Sigmoid colon (tissue), 7 donors: ENCODE results near the gene KIF11. TPM values are rescaled to one million over a fixed set of nuclear protein-coding genes. Genes with fewer than 3 reads are reported as not detected.

Experiments
- DNase-seq: peaks from one replicate; pipeline ENCODE4 v3.0.0-alpha.2; 2019
- H3K27ac ChIP-seq, 4 donors: fragments of 200-600 bp; sonication (generic); one replicate each; pipeline ENCODE4 v1.5.1; 2016 to 2019; ENCODE audit warnings: mild to moderate bottlenecking in 1 of 4
- H3K27me3 ChIP-seq, 3 donors: fragments of 200-600 bp; sonication (generic); one replicate each; pipeline ENCODE4 v1.5.1; 2019; ENCODE audit warnings: mild to moderate bottlenecking in 1 of 3
- H3K36me3 ChIP-seq, 4 donors: fragments of 200-600 bp; sonication (generic); one replicate each; pipeline ENCODE4 v1.5.1; 2016 to 2019
- H3K4me1 ChIP-seq, 4 donors: fragments of 200-600 bp; sonication (generic); one replicate each; pipeline ENCODE4 v1.5.1; 2017 to 2019
- H3K4me3 ChIP-seq, 4 donors: fragments of 200-600 bp; sonication (generic); one replicate each; pipeline ENCODE4 v1.5.1; 2017 to 2019; ENCODE audit warnings: mild to moderate bottlenecking in 2 of 4, moderate library complexity in 1 of 4
- H3K9me3 ChIP-seq, 4 donors: fragments of 200-600 bp in 3 of 4; sonication (generic) in 3 of 4; one replicate each; pipeline versions ENCODE4 v1.5.1 to v1.6.1; 2013 to 2019
- CTCF ChIP-seq, 4 experiments: fragments of 450-650 bp in 3 of 4; fragments of 200-600 bp in 1 of 4; IDR thresholded peaks; one replicate each; pipeline ENCODE4 v1.5.1; 2016 to 2019; ENCODE audit warnings: antibody characterized with exemption in 4 of 4, mild to moderate bottlenecking in 3 of 4, moderate library complexity in 2 of 4
- EP300 ChIP-seq, 4 donors: sonication (generic); formaldehyde crosslinking; IDR thresholded peaks; one replicate each; pipeline ENCODE4 v1.6.1; 2017; ENCODE audit warnings: antibody characterized with exemption in 4 of 4
- POLR2A ChIP-seq, 2 donors: fragments of 450-650 bp; IDR thresholded peaks; one replicate each; pipeline ENCODE4 v1.6.1; 2016; ENCODE audit warnings: antibody characterized with exemption in 2 of 2, mild to moderate bottlenecking in 2 of 2, moderate library complexity in 2 of 2
- POLR2AphosphoS5 ChIP-seq, 4 donors: sonication (generic); formaldehyde crosslinking; IDR thresholded peaks; one replicate each; pipeline ENCODE4 v1.6.1; 2017; ENCODE audit warnings: antibody characterized with exemption in 4 of 4
- WGBS, 2 donors: extraction: QIAGEN DNeasy Blood & Tissue Kit; methylation state at CpG; one replicate each; pipeline ENCODE4 v1.1.7; 2013; 5-methylcytosine and 5-hydroxymethylcytosine counted together
- intact Hi-C: fragments of 100-400 bp; cut with DNase I; formaldehyde crosslinking; loops from one replicate; pipeline ENCODE4 v1.15.1; 2023
- polyA plus RNA-seq, 3 donors: library from polyadenylated mRNA; stranded (reverse); fragments of 200-250 nt; gene quantifications; one replicate each; pipeline ENCODE4 v1.2.3, GENCODE V29; 2013
- total RNA-seq, 4 donors: library from RNA; depleted of rRNA; stranded (reverse); fragments of >200 nt; gene quantifications; one replicate each; pipeline ENCODE4 v1.1.0, GENCODE V29; 2016
- donor health status: healthy with polysubstance abuse.
- donor health status: Bipolar disorder and iron deficiency.
- donor health status: healthy.

The KIF11 gene
- total and polyA plus RNA-seq, 7 donors: 0.16 to 10.1 (median 0.95) TPM

- WGBS, 2 donors: 97 to 98% methylated on average over 3 of the region's 3 CpGs
- Histone ChIP-seq H3K4me3 (no peak overlapping the region), H3K36me3 (no peaks in the 10 kb centered on the region), H3K9me3 (no peaks in the 10 kb centered on the region), H3K4me1 (no peaks in the 10 kb centered on the region), H3K27ac (no peak overlapping the region), H3K27me3 (no peaks in the 10 kb centered on the region)
- intact Hi-C loops: no loop called here
- DNase-seq: no peak
- TF ChIP-seq POLR2AphosphoS5 (IDR thresholded peaks at IDR 0.05) (no peak), EP300 (IDR thresholded peaks at IDR 0.05) (no peak), CTCF (IDR thresholded peaks at IDR 0.05) (no peak), POLR2A (IDR thresholded peaks at IDR 0.05) (no peak)
These were observed 22.6 kb downstream of the KIF11 start for GRCh38 chr10:92615515-92615914.

DNA sequence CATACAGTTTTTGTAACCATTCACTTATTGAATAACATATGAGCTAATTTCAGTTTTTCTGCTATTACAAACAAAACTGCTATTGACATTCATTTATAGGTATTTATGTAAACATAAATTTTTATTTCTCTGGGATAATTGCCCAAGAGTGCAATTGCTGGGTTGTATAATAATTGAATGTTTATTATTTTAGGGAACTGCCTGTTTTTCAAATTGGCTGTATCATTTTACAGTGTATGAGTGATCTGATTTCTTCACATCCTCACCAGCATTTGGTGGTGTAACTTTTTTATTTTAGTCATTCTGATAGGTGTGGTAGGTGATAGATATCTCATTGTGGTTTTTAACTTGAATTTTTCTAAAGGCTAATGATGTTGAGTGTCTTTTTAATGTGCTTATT lies 26.4 kb downstream of the KIF11 start:
- H3K27ac ChIP-seq: no peak overlapping the region
- H3K9me3 ChIP-seq: no peaks in the 10 kb centered on the region
- no peaks in the 10 kb centered on the region for H3K36me3 ChIP-seq
- no peak overlapping the region for H3K4me3 ChIP-seq
- DNase-seq: no peak
- intact Hi-C loops: no loop called here
- TF ChIP-seq CTCF (IDR thresholded peaks at IDR 0.05): no peak
- TF ChIP-seq POLR2AphosphoS5 (IDR thresholded peaks at IDR 0.05): no peak
- no peak for TF ChIP-seq EP300 (IDR thresholded peaks at IDR 0.05)
- no peak for TF ChIP-seq POLR2A (IDR thresholded peaks at IDR 0.05)
- no peaks in the 10 kb centered on the region for H3K27me3 ChIP-seq
- H3K4me1 ChIP-seq: no peaks in the 10 kb centered on the region

GRCh38 chr10:92627845-92628480 lies 35.0 kb downstream of the KIF11 start:
- Histone ChIP-seq H3K36me3 (no peaks in the 10 kb centered on the region), H3K27me3 (no peaks in the 10 kb centered on the region), H3K27ac (no peak overlapping the region), H3K4me1 (no peaks in the 10 kb centered on the region), H3K4me3 (no peak overlapping the region), H3K9me3 (no peaks in the 10 kb centered on the region)
- WGBS, 2 donors: 78 to 85% methylated on average over 2 of the region's 2 CpGs
- intact Hi-C loops: no loop called here
- TF ChIP-seq EP300 (IDR thresholded peaks at IDR 0.05): no peak
- no peak for TF ChIP-seq POLR2A (IDR thresholded peaks at IDR 0.05)
- TF ChIP-seq POLR2AphosphoS5 (IDR thresholded peaks at IDR 0.05): no peak
- TF ChIP-seq CTCF (IDR thresholded peaks at IDR 0.05): no peak
- no peak for DNase-seq

GRCh38 chr10:92629945-92630344 lies 37.0 kb downstream of the KIF11 start:
- Histone ChIP-seq H3K4me1 (no peaks in the 10 kb centered on the region), H3K36me3 (no peaks in the 10 kb centered on the region), H3K4me3 (no peak overlapping the region), H3K27me3 (no peaks in the 10 kb centered on the region), H3K9me3 (no peaks in the 10 kb centered on the region), H3K27ac (no peak overlapping the region)
- DNase-seq: no peak
- TF ChIP-seq EP300 (IDR thresholded peaks at IDR 0.05) (no peak), POLR2A (IDR thresholded peaks at IDR 0.05) (no peak), CTCF (IDR thresholded peaks at IDR 0.05) (no peak), POLR2AphosphoS5 (IDR thresholded peaks at IDR 0.05) (no peak)
- intact Hi-C loops: no loop called here
- WGBS, 2 donors: 92 to 96% methylated on average over 2 of the region's 2 CpGs

DNA sequence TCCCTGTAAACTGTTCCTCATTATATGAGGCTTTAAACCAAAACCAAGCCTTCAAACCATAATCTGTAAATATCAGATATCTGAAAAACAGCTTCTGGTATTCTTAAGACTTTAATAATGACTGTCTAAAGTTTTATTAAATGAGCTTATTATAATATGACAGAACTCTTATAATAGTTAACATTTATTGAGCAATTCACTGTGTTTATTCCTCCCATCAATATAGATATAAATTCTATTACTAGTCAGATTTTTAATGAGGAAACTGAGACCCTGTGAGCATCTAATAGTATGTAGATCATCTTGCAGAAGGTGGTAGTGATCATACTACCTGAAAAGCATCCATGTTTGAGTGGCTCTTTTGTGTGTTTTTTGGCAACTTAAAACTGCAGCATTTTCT lies 45.1 kb downstream of the KIF11 start:
- H3K9me3 ChIP-seq: no peaks in the 10 kb centered on the region
- TF ChIP-seq CTCF (IDR thresholded peaks at IDR 0.05) (no peak), POLR2AphosphoS5 (IDR thresholded peaks at IDR 0.05) (no peak), POLR2A (IDR thresholded peaks at IDR 0.05) (no peak), EP300 (IDR thresholded peaks at IDR 0.05) (no peak)
- DNase-seq: no peak
- intact Hi-C loops: no loop called here
- H3K27me3 ChIP-seq: no peaks in the 10 kb centered on the region
- no peak overlapping the region for H3K27ac ChIP-seq
- H3K4me3 ChIP-seq: no peak overlapping the region
- no peaks in the 10 kb centered on the region for H3K4me1 ChIP-seq
- H3K36me3 ChIP-seq: no peaks in the 10 kb centered on the region
